ENCODE data around the gene PRR12. TPM values are rescaled to one million over a fixed set of nuclear protein-coding genes. Genes with fewer than 3 reads are reported as not detected.

PRR12 gene
- total RNA-seq, 1 experiment from 2014 or later, result 40.4 TPM

DNA sequence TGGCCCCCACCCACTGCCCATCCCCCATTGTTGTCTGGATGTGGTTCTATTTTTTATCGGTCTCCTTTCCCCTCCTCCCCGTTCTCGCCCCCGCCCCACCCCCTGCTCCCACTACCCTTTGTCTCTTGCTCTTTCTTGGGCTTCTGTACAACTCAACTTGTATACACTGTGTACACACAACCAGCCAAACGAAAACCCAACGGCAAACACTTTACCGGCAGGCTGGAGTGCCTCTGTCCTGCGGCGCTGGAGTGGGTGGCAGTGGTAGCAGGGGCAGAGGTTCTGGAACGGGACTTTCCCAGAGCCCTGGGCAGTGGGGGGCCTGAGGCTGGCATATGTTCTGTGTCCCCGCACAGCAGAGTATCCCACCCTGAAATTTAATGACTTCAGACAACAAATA is 35.2 kb downstream of the PRR12 start:
- no peak for DNase-seq
- H3K27ac ChIP-seq, result no peak overlapping the region
- H3K9me2 ChIP-seq (ENCODE audit: insufficient read depth), result no peaks in the 10 kb centered on the region
- ChIA-PET POLR2A (ENCODE audit: unreplicated experiment) (interaction anchor here (0.7 kb wide), 1 partner anchor 50 kb away, joined by 3 read pairs; no protein-coding TSS in a partner anchor), CTCF (no interaction called here)
- peaks cover 10% of the 10 kb centered on the region; the same call in 1 of the 2 replicates for H3K36me3 ChIP-seq (ENCODE audit: low read depth)
- no peak overlapping the region for H3K4me3 ChIP-seq
- no peaks in the 10 kb centered on the region for H3K9me3 ChIP-seq (ENCODE audit: insufficient read depth, low read depth)
- H3K79me2 ChIP-seq (ENCODE audit: low read depth), result no peaks in the 10 kb centered on the region
- H3K4me2 ChIP-seq, result no peak overlapping the region
- BruUV-seq (replicated peaks), result no TSS peak
- TF ChIP-seq, protein P1, sequence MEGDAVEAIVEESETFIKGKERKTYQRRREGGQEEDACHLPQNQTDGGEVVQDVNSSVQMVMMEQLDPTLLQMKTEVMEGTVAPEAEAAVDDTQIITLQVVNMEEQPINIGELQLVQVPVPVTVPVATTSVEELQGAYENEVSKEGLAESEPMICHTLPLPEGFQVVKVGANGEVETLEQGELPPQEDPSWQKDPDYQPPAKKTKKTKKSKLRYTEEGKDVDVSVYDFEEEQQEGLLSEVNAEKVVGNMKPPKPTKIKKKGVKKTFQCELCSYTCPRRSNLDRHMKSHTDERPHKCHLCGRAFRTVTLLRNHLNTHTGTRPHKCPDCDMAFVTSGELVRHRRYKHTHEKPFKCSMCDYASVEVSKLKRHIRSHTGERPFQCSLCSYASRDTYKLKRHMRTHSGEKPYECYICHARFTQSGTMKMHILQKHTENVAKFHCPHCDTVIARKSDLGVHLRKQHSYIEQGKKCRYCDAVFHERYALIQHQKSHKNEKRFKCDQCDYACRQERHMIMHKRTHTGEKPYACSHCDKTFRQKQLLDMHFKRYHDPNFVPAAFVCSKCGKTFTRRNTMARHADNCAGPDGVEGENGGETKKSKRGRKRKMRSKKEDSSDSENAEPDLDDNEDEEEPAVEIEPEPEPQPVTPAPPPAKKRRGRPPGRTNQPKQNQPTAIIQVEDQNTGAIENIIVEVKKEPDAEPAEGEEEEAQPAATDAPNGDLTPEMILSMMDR (conservative IDR thresholded peaks at IDR 0.05), result no peak
- no peak for TF ChIP-seq EZH2 (IDR thresholded peaks at IDR 0.05; ENCODE audit: low read depth)
- H3F3A ChIP-seq (ENCODE audit: insufficient read depth, low read depth), result peaks cover 43% of the 10 kb centered on the region
- no peaks in the 10 kb centered on the region for H3K4me1 ChIP-seq (replicated peaks; ENCODE audit: insufficient read depth)
- H2AFZ ChIP-seq, result no peak overlapping the region
- intact Hi-C loops (cut with micrococcal nuclease; ENCODE audit: unreplicated experiment), result no loop called here
- peaks cover 4% of the 10 kb centered on the region for H4K20me1 ChIP-seq (ENCODE audit: insufficient read depth)
- H3K27me3 ChIP-seq (ENCODE audit: insufficient read depth, low read depth), result no peaks in the 10 kb centered on the region

GRCh38 chr19:49629659-49630058 is 38.7 kb downstream of the PRR12 start:
- no peak for DNase-seq
- H3F3A ChIP-seq (ENCODE audit: insufficient read depth, low read depth), result peaks cover 43% of the 10 kb centered on the region
- ChIA-PET POLR2A (ENCODE audit: unreplicated experiment) (no interaction called here), CTCF (interaction anchor here (0.5 kb wide), 1 partner anchor 788 kb away, joined by 3 read pairs; no protein-coding TSS in a partner anchor)
- no peaks in the 10 kb centered on the region for H3K9me3 ChIP-seq (ENCODE audit: insufficient read depth, low read depth)
- no peak overlapping the region for H2AFZ ChIP-seq
- H4K20me1 ChIP-seq (ENCODE audit: insufficient read depth), result peaks cover 4% of the 10 kb centered on the region
- H3K27ac ChIP-seq, result no peak overlapping the region
- no peaks in the 10 kb centered on the region for H3K9me2 ChIP-seq (ENCODE audit: insufficient read depth)
- intact Hi-C loops (cut with micrococcal nuclease; ENCODE audit: unreplicated experiment), result no loop called here
- BruUV-seq (replicated peaks), result no TSS peak
- H3K4me3 ChIP-seq, result no peak overlapping the region
- H3K27me3 ChIP-seq (ENCODE audit: insufficient read depth, low read depth), result no peaks in the 10 kb centered on the region
- no peaks in the 10 kb centered on the region for H3K4me1 ChIP-seq (replicated peaks; ENCODE audit: insufficient read depth)
- peaks cover 4% of the 10 kb centered on the region; the same call in 1 of the 2 replicates for H3K36me3 ChIP-seq (ENCODE audit: low read depth)
- no peak for TF ChIP-seq EZH2 (IDR thresholded peaks at IDR 0.05; ENCODE audit: low read depth)
- TF ChIP-seq, protein P1 (conservative IDR thresholded peaks at IDR 0.05), result no peak
- H3K4me2 ChIP-seq, result no peak overlapping the region
- H3K79me2 ChIP-seq (ENCODE audit: low read depth), result no peaks in the 10 kb centered on the region

DNA sequence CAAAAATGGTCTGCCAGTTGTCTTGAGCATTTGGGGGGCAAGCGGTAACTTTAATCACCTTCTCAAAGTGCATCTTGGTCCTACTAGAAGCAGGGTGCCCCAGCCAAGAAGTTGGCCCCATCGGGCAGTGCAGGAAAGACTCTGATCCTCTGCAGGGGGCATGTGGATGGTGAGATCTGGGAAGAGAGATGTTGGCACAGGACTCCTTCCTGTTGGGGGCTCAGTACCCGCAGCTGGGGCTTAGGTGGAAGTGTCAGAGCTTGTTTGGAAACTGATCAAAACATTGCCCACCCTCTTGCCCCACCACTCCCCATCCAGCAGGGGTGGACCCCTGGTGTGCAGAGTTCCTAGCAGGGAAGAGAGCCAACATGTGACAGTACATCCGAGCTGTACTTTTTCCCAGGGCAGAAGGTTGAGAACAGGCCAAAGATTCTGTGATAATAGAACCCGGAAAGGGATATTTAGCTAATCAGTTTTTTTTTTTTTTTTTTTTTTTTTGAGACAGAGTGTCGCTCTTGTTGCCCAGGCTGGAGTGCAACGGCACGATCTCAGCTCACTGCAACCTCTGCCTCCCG is 40.1 kb downstream of the PRR12 start:
- ChIA-PET CTCF (no interaction called here), POLR2A (ENCODE audit: unreplicated experiment) (interaction anchor here (1.7 kb wide), 1 partner anchor 9 kb away, joined by 12 read pairs; the partner anchor contains the start of gene RRAS)

More for the DNA sequence above, 40.1 kb downstream of the PRR12 start:
- H4K20me1 ChIP-seq (ENCODE audit: insufficient read depth), result peaks cover 4% of the 10 kb centered on the region
- TF ChIP-seq EZH2 (IDR thresholded peaks at IDR 0.05; ENCODE audit: low read depth), result no peak
- TF ChIP-seq, protein P1 (conservative IDR thresholded peaks at IDR 0.05), result no peak
- H2AFZ ChIP-seq, result no peak overlapping the region
- H3K4me2 ChIP-seq, result no peak overlapping the region
- H3K79me2 ChIP-seq (ENCODE audit: low read depth), result no peaks in the 10 kb centered on the region
- H3K9me3 ChIP-seq (ENCODE audit: insufficient read depth, low read depth), result no peaks in the 10 kb centered on the region
- peaks cover 4% of the 10 kb centered on the region; the same call in 1 of the 2 replicates for H3K36me3 ChIP-seq (ENCODE audit: low read depth)
- no TSS peak for BruUV-seq (replicated peaks)
- no peak overlapping the region for H3K27ac ChIP-seq
- H3K9me2 ChIP-seq (ENCODE audit: insufficient read depth), result no peaks in the 10 kb centered on the region
- H3K4me1 ChIP-seq (replicated peaks; ENCODE audit: insufficient read depth), result no peaks in the 10 kb centered on the region
- peaks cover 44% of the 10 kb centered on the region for H3F3A ChIP-seq (ENCODE audit: insufficient read depth, low read depth)
- no peak for DNase-seq
- H3K27me3 ChIP-seq (ENCODE audit: insufficient read depth, low read depth), result no peaks in the 10 kb centered on the region
- H3K4me3 ChIP-seq, result no peak overlapping the region
- intact Hi-C loops (cut with micrococcal nuclease; ENCODE audit: unreplicated experiment), result no loop called here

Data from PC-9 (cell line).